IMR-90 (cell line): Measurements from ENCODE around the gene TRAPPC4. TPM values are rescaled to one million over a fixed set of nuclear protein-coding genes. Genes with fewer than 3 reads are reported as not detected.

ENCODE experiments used
- ATAC-seq: fragments of 200-7000 bp; cut with Tn5 transposase; 2 replicates; pipeline ENCODE4 v1.9.1; 2020; ENCODE audit warnings: low read depth, mild to moderate bottlenecking, moderate library complexity
- BruUV-seq: library from RNA; stranded (reverse); fragments of 400-500 nt; replicated peaks from 2 replicates; lab custom pipeline; 2021; lab: Mats Ljungman, UMichigan
- CTCF ChIA-PET: fragments of 300-600 bp; formaldehyde crosslinking; extraction: SDS; loops from one replicate; lab custom pipeline; 2021; ENCODE audit warnings: antibody characterized with exemption; lab: Yijun Ruan, JAX
- POLR2A ChIA-PET: fragments of 300-600 bp; sonication (Branson Sonifier 250); formaldehyde crosslinking; loops from one replicate; lab custom pipeline; 2022; ENCODE audit warnings: antibody characterized with exemption; ENCODE audit not compliant: unreplicated experiment; lab: Charles Lee
- DNase-seq: peaks from one replicate; pipeline ENCODE4 v3.0.0; 2013
- H2AFZ ChIP-seq: replicated peaks from 2 replicates; pipeline ENCODE3; 2013; ENCODE audit warnings: low read length, mild to moderate bottlenecking; ENCODE audit not compliant: poor library complexity
- H2AK5ac ChIP-seq: 2 replicates; pipeline ENCODE4 v1.6.1; 2013; ENCODE audit warnings: low read depth, low read length, inconsistent platforms
- H2AK9ac ChIP-seq: replicated peaks from 2 replicates; pipeline ENCODE3; 2013; ENCODE audit warnings: mild to moderate bottlenecking, low read depth, low read length, moderate library complexity; ENCODE audit not compliant: poor library complexity
- H2BK120ac ChIP-seq: 2 replicates; pipeline ENCODE4 v1.6.1; 2013; ENCODE audit warnings: low read depth, low read length, inconsistent platforms
- H2BK15ac ChIP-seq: 3 replicates; pipeline ENCODE4 v1.6.1; 2013; ENCODE audit warnings: low read depth, low read length, inconsistent platforms
- H2BK20ac ChIP-seq: 2 replicates; pipeline ENCODE4 v1.6.1; 2013; ENCODE audit warnings: low read depth, mild to moderate bottlenecking, inconsistent platforms, low read length, moderate library complexity
- H2BK5ac ChIP-seq: 2 replicates; pipeline ENCODE4 v1.6.1; 2013; ENCODE audit warnings: mild to moderate bottlenecking, low read depth, low read length, inconsistent platforms; ENCODE audit not compliant: poor library complexity, severe bottlenecking
- H3K14ac ChIP-seq: replicated peaks from 2 replicates; pipeline ENCODE4 v1.6.1; 2013; ENCODE audit warnings: low read depth, low read length, inconsistent platforms
- H3K18ac ChIP-seq: 2 replicates; pipeline ENCODE4 v1.6.1; 2013; ENCODE audit warnings: low read depth, low read length, control low read depth
- H3K23ac ChIP-seq: 2 replicates; pipeline ENCODE4 v1.6.1; 2013; ENCODE audit warnings: low read depth, low read length, inconsistent platforms
- H3K27ac ChIP-seq: 2 replicates; pipeline ENCODE4 v1.5.1; 2013; ENCODE audit warnings: mild to moderate bottlenecking, control low read depth, low read length; ENCODE audit not compliant: insufficient read depth
- H3K27me3 ChIP-seq: 2 replicates; pipeline ENCODE4 v1.6.1; 2013; ENCODE audit warnings: low read length; ENCODE audit not compliant: control insufficient read depth, insufficient read depth
- H3K36me3 ChIP-seq: 2 replicates; pipeline ENCODE4 v1.6.1; 2013; ENCODE audit warnings: low read length, mixed read lengths; ENCODE audit not compliant: control insufficient read depth, insufficient read depth
- H3K4ac ChIP-seq: 2 replicates; pipeline ENCODE4 v1.6.1; 2013; ENCODE audit warnings: low read depth, low read length, inconsistent platforms
- H3K4me1 ChIP-seq: 2 replicates; pipeline ENCODE4 v1.6.1; 2013; ENCODE audit warnings: low read length, mixed read lengths; ENCODE audit not compliant: control insufficient read depth, insufficient read depth
- H3K4me2 ChIP-seq: 2 replicates; pipeline ENCODE4 v1.6.1; 2013; ENCODE audit warnings: low read depth, mild to moderate bottlenecking, control low read depth, low read length, moderate library complexity
- H3K4me3 ChIP-seq: 2 replicates; pipeline ENCODE4 v1.5.1; 2013; ENCODE audit warnings: low read depth, mild to moderate bottlenecking, control low read depth, low read length, moderate library complexity; ENCODE audit not compliant: insufficient read depth
- H3K56ac ChIP-seq: 2 replicates; pipeline ENCODE4 v1.6.1; 2013; ENCODE audit warnings: low read length, inconsistent platforms; ENCODE audit not compliant: insufficient read depth; ENCODE audit errors: extremely low read depth
- H3K79me1 ChIP-seq, 2 experiments: 2 replicates each; pipeline ENCODE4 v1.6.1; 2013; ENCODE audit warnings: low read length in 2 of 2, inconsistent platforms in 1 of 2, low read depth in 1 of 2
- H3K9ac ChIP-seq: 2 replicates; pipeline ENCODE4 v1.6.1; 2013; ENCODE audit warnings: low read depth, low read length, control low read depth
- H3K9me1 ChIP-seq: 2 replicates; pipeline ENCODE4 v1.6.1; 2013; ENCODE audit warnings: low read length, inconsistent platforms; ENCODE audit not compliant: insufficient read depth
- H3K9me3 ChIP-seq: 2 replicates; pipeline ENCODE4 v1.6.1; 2013; ENCODE audit warnings: low read length; ENCODE audit not compliant: control insufficient read depth, insufficient read depth
- H4K20me1 ChIP-seq: 2 replicates; pipeline ENCODE4 v1.6.1; 2013; ENCODE audit warnings: low read length, inconsistent platforms; ENCODE audit not compliant: insufficient read depth
- H4K5ac ChIP-seq: 2 replicates; pipeline ENCODE4 v1.6.1; 2013; ENCODE audit warnings: mild to moderate bottlenecking, low read depth, low read length, control low read depth
- H4K8ac ChIP-seq, 2 experiments: 2 replicates each; pipeline ENCODE4 v1.6.1; 2013; ENCODE audit warnings: low read depth in 2 of 2, low read length in 2 of 2, control low read depth in 1 of 2, inconsistent platforms in 1 of 2
- H4K91ac ChIP-seq: 2 replicates; pipeline ENCODE4 v1.6.1; 2013; ENCODE audit warnings: low read depth, low read length, inconsistent platforms; ENCODE audit not compliant: insufficient read depth
- BHLHE40 ChIP-seq: fragments of 150-350 bp; IDR thresholded peaks from 2 replicates; pipeline ENCODE4 v1.6.1; 2016; ENCODE audit warnings: mild to moderate bottlenecking, low read depth, low read length
- CEBPB ChIP-seq: IDR thresholded peaks from 2 replicates; pipeline ENCODE4 v1.6.1; 2012; ENCODE audit warnings: low read depth, low read length, improper control_type of control experiment
- CHD1 ChIP-seq: IDR thresholded peaks from 2 replicates; pipeline ENCODE4 v1.6.1; 2012; ENCODE audit warnings: low read depth, low read length, improper control_type of control experiment
- FOS ChIP-seq: fragments of 150-350 bp; IDR thresholded peaks from 2 replicates; pipeline ENCODE4 v1.6.1; 2016; ENCODE audit warnings: low read depth, low read length
- MAFK ChIP-seq: IDR thresholded peaks from 2 replicates; pipeline ENCODE4 v1.6.1; 2012; ENCODE audit warnings: low read depth, low read length, improper control_type of control experiment
- MAZ ChIP-seq: IDR thresholded peaks from 2 replicates; pipeline ENCODE4 v1.6.1; 2012; ENCODE audit warnings: low read depth, mild to moderate bottlenecking, low read length, improper control_type of control experiment, moderate library complexity, borderline replicate concordance
- MXI1 ChIP-seq: IDR thresholded peaks from 2 replicates; pipeline ENCODE4 v1.6.1; 2012; ENCODE audit warnings: low read depth, mild to moderate bottlenecking, low read length, moderate library complexity, borderline replicate concordance
- NFE2L2 ChIP-seq: fragments of 150-350 bp; IDR thresholded peaks from 2 replicates; pipeline ENCODE4 v1.6.1; 2016; ENCODE audit warnings: low read depth, mild to moderate bottlenecking, low read length
- POLR2A ChIP-seq: IDR thresholded peaks from 2 replicates; pipeline ENCODE4 v1.6.1; 2012; ENCODE audit warnings: mild to moderate bottlenecking, low read depth, low read length
- RAD21 ChIP-seq: IDR thresholded peaks from 2 replicates; pipeline ENCODE4 v1.6.1; 2012; ENCODE audit warnings: low read length, improper control_type of control experiment
- RCOR1 ChIP-seq: IDR thresholded peaks from 2 replicates; pipeline ENCODE4 v1.6.1; 2012; ENCODE audit warnings: mild to moderate bottlenecking, low read length, improper control_type of control experiment; ENCODE audit not compliant: insufficient replicate concordance
- RFX5 ChIP-seq: IDR thresholded peaks from 2 replicates; pipeline ENCODE4 v1.8.0; 2012; ENCODE audit warnings: low read depth, mild to moderate bottlenecking, low read length, moderate library complexity
- SMC3 ChIP-seq: fragments of 150-350 bp; IDR thresholded peaks from 2 replicates; pipeline ENCODE4 v1.6.1; 2016; ENCODE audit warnings: low read depth, mild to moderate bottlenecking, antibody characterized with exemption, low read length, moderate library complexity
- WGBS, 2 experiments: methylation state at CpG; one replicate each; pipeline versions ENCODE4 v1.1.5 to v1.1.7; 2013; ENCODE audit warnings: missing lambda C conversion rate in 2 of 2; ENCODE audit not compliant: insufficient read length in 1 of 2; ENCODE audit errors: extremely low coverage in 2 of 2; 5-methylcytosine and 5-hydroxymethylcytosine counted together
- dilution Hi-C: fragments of 300-500 bp; cut with HindIII; formaldehyde crosslinking; loops from one replicate; pipeline ENCODE4 v1.14.3; 2018; ENCODE audit warnings: low sequenced_read_pairs; ENCODE audit not compliant: unreplicated experiment
- in situ Hi-C: fragments of 300-500 bp; cut with MboI; formaldehyde crosslinking; loops from 3 replicates; pipeline ENCODE4 v1.14.3; 2019; ENCODE audit warnings: low sequenced_read_pairs, inconsistent platforms, mixed read lengths
- intact Hi-C: fragments of 100-400 bp; cut with micrococcal nuclease; formaldehyde crosslinking; loops from 2 replicates; pipeline ENCODE4 v1.10.0; 2022
- polyA plus RNA-seq, 3 experiments: library from polyadenylated mRNA; depleted of rRNA; stranded (reverse); fragments of >200 nt; gene quantifications; 2 replicates each; pipeline ENCODE4 v1.2.3, GENCODE V29; 2012; ENCODE audit warnings: low replicate concordance in 1 of 3
- total RNA-seq: library from RNA; depleted of rRNA; stranded (reverse); fragments of >200 nt; gene quantifications from 2 replicates; pipeline ENCODE4 v1.2.3, GENCODE V29; 2012
- TF ChIP-seq, protein P1 (sequence below): fragments of 150-350 bp; IDR thresholded peaks from 2 replicates; pipeline ENCODE4 v1.6.1; 2016; ENCODE audit warnings: low read depth, mild to moderate bottlenecking, low read length, moderate library complexity, borderline replicate concordance
- TF ChIP-seq, protein P2 (sequence below): conservative IDR thresholded peaks from 2 replicates; pipeline ENCODE4 v1.5.1; 2012; ENCODE audit warnings: mild to moderate bottlenecking, low read depth, low read length, improper control_type of control experiment
- TF ChIP-seq, protein P3 (sequence below): fragments of 150-350 bp; IDR thresholded peaks from 2 replicates; pipeline ENCODE4 v1.6.1; 2017; ENCODE audit warnings: mild to moderate bottlenecking, antibody characterized with exemption, low read length, low read depth

Gene TRAPPC4
- total and polyA plus RNA-seq, 2 of the 4 experiments (the other 2 are of a cell fraction) = 102 to 162 TPM

DNA sequence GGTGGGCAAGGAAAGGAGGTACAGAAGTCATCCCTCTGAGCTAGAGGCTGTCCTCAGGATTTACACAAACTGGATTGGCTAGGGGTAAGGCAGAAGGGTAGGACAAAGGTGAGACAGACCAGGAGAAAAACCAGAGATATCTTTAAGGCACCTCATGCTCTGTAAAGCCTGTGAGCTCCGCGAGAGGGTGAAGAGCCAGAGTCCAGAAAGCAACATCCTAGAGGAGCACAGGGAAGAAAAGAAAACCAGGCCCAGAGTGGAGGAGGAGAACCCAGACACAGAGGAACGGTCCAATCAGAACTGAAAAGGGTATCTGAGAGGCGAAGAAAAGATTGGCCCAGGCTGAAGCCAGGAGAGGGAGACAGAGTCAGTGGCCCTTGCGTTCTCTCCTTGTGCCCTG lies 7.0 kb downstream of the TRAPPC4 start:
- H2AK9ac ChIP-seq = no peak overlapping the region
- TF ChIP-seq SMC3 (no peak), RFX5 (no peak), RCOR1 (no peak), FOS (no peak), CEBPB (no peak), BHLHE40 (no peak), NFE2L2 (no peak), MAZ (no peak), CHD1 (no peak), MXI1 (no peak), RAD21 (no peak), MAFK (no peak), POLR2A (no peak)
- TF ChIP-seq, protein P1, sequence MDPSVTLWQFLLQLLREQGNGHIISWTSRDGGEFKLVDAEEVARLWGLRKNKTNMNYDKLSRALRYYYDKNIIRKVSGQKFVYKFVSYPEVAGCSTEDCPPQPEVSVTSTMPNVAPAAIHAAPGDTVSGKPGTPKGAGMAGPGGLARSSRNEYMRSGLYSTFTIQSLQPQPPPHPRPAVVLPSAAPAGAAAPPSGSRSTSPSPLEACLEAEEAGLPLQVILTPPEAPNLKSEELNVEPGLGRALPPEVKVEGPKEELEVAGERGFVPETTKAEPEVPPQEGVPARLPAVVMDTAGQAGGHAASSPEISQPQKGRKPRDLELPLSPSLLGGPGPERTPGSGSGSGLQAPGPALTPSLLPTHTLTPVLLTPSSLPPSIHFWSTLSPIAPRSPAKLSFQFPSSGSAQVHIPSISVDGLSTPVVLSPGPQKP = no peak
- TF ChIP-seq, protein P2, sequence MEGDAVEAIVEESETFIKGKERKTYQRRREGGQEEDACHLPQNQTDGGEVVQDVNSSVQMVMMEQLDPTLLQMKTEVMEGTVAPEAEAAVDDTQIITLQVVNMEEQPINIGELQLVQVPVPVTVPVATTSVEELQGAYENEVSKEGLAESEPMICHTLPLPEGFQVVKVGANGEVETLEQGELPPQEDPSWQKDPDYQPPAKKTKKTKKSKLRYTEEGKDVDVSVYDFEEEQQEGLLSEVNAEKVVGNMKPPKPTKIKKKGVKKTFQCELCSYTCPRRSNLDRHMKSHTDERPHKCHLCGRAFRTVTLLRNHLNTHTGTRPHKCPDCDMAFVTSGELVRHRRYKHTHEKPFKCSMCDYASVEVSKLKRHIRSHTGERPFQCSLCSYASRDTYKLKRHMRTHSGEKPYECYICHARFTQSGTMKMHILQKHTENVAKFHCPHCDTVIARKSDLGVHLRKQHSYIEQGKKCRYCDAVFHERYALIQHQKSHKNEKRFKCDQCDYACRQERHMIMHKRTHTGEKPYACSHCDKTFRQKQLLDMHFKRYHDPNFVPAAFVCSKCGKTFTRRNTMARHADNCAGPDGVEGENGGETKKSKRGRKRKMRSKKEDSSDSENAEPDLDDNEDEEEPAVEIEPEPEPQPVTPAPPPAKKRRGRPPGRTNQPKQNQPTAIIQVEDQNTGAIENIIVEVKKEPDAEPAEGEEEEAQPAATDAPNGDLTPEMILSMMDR = no peak
- TF ChIP-seq, protein P3, sequence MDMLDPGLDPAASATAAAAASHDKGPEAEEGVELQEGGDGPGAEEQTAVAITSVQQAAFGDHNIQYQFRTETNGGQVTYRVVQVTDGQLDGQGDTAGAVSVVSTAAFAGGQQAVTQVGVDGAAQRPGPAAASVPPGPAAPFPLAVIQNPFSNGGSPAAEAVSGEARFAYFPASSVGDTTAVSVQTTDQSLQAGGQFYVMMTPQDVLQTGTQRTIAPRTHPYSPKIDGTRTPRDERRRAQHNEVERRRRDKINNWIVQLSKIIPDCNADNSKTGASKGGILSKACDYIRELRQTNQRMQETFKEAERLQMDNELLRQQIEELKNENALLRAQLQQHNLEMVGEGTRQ = no peak
- POLR2A ChIA-PET = no interaction called here
- H3K79me1 ChIP-seq = peaks cover 13 to 50% of the 10 kb centered on the region in 2 experiments; a peak in 3 of 4 replicates
- CTCF ChIA-PET = no interaction called here
- no peak overlapping the region for H2BK5ac ChIP-seq
- H3K4me2 ChIP-seq = no peak overlapping the region
- H3K4me3 ChIP-seq = no peak overlapping the region
- no peaks in the 10 kb centered on the region for H3K9me3 ChIP-seq
- ATAC-seq (no peak), DNase-seq (no peak)
- H3K27ac ChIP-seq = no peak overlapping the region
- H3K14ac ChIP-seq = no peak overlapping the region
- H2BK15ac ChIP-seq = no peak overlapping the region
- H2AFZ ChIP-seq = no peak overlapping the region
- no peak overlapping the region for H3K9ac ChIP-seq
- no peak overlapping the region for H2AK5ac ChIP-seq
- dilution Hi-C loops = no loop called here
- no peak overlapping the region for H2BK120ac ChIP-seq
- no peak overlapping the region for H3K23ac ChIP-seq
- intact Hi-C loops = no loop called here
- H3K9me1 ChIP-seq = no peaks in the 10 kb centered on the region; the same call in 1 of the 2 replicates
- in situ Hi-C loops = no loop called here
- no peak overlapping the region for H4K8ac ChIP-seq
- H4K91ac ChIP-seq = no peak overlapping the region
- H2BK20ac ChIP-seq = no peak overlapping the region
- BruUV-seq = no TSS peak
- H4K20me1 ChIP-seq = no peaks in the 10 kb centered on the region; the same call in 1 of the 2 replicates
- no peaks in the 10 kb centered on the region for H3K4me1 ChIP-seq
- H4K5ac ChIP-seq = no peak overlapping the region
- H3K18ac ChIP-seq = no peak overlapping the region
- 92% methylated on average over 3 of the region's 5 CpGs; no CpG with 5 or more reads in 1 of the 2 experiments for whole genome bisulfite sequencing, 2 experiments
- H3K56ac ChIP-seq = no peak overlapping the region
- H3K4ac ChIP-seq = no peak overlapping the region
- H3K36me3 ChIP-seq = peaks cover 25% of the 10 kb centered on the region
- no peaks in the 10 kb centered on the region for H3K27me3 ChIP-seq
